ENCODE measurements around the gene IFFO2. TPM values are rescaled to one million over a fixed set of nuclear protein-coding genes. Genes with fewer than 3 reads are reported as not detected.

IFFO2 gene
- total RNA-seq, 1 experiment from 2014 or later: 18.7 TPM

- Mint-ChIP-seq H3K27ac (ENCODE audit: unreplicated experiment) (no peak overlapping the region), H3K36me3 (ENCODE audit: insufficient read depth, unreplicated experiment) (no peaks in the 10 kb centered on the region), H3K4me3 (ENCODE audit: unreplicated experiment) (no peak overlapping the region), H3K27me3 (ENCODE audit: insufficient read depth, unreplicated experiment) (peaks cover 16% of the 10 kb centered on the region), H3K9me3 (ENCODE audit: unreplicated experiment) (no peaks in the 10 kb centered on the region), H3K4me1 (ENCODE audit: low read depth, unreplicated experiment) (no peaks in the 10 kb centered on the region)
- POLR2A ChIA-PET: no interaction called here
- no TSS peak for BruUV-seq (replicated peaks)
- intact Hi-C loops (cut with micrococcal nuclease; ENCODE audit: unreplicated experiment): no loop called here
- CTCF ChIA-PET: no interaction called here
- H3K36me3 ChIP-seq (ENCODE audit: control insufficient read depth, insufficient read depth, low read length): no peaks in the 10 kb centered on the region
- no peaks in the 10 kb centered on the region for H3K9me3 ChIP-seq
- H3K4me1 ChIP-seq: no peaks in the 10 kb centered on the region
- H3K4me3 ChIP-seq (ENCODE audit: low read depth, low read length): no peak overlapping the region
- DNase-seq: no peak
- no peaks in the 10 kb centered on the region; the same call in 1 of the 2 replicates for H3K27me3 ChIP-seq (replicated peaks; ENCODE audit: control insufficient read depth, insufficient read depth, low read length)
- TF ChIP-seq CTCF (IDR thresholded peaks at IDR 0.05; ENCODE audit: insufficient read depth in 1 of 2, low read depth in 1 of 2, low read length in 1 of 2, severe bottlenecking in 1 of 2, unreplicated experiment in 1 of 2): no peak
Measured at GRCh38 chr1:18858070-18858688, 98.3 kb downstream of the IFFO2 start.

GRCh38 chr1:18856435-18856834 lies 100.0 kb downstream of the IFFO2 start:
- Histone ChIP-seq H3K4me1 (no peaks in the 10 kb centered on the region), H3K4me3 (ENCODE audit: low read depth, low read length) (no peak overlapping the region), H3K9me3 (no peaks in the 10 kb centered on the region), H3K27me3 (replicated peaks; ENCODE audit: control insufficient read depth, insufficient read depth, low read length) (no peaks in the 10 kb centered on the region; the same call in 1 of the 2 replicates), H3K36me3 (ENCODE audit: control insufficient read depth, insufficient read depth, low read length) (no peaks in the 10 kb centered on the region)
- no peak for TF ChIP-seq CTCF (IDR thresholded peaks at IDR 0.05; ENCODE audit: insufficient read depth in 1 of 2, low read depth in 1 of 2, low read length in 1 of 2, severe bottlenecking in 1 of 2, unreplicated experiment in 1 of 2)
- no peaks in the 10 kb centered on the region for H3K36me3 Mint-ChIP-seq (ENCODE audit: insufficient read depth, unreplicated experiment)
- no peak overlapping the region for H3K27ac Mint-ChIP-seq (ENCODE audit: unreplicated experiment)
- H3K4me3 Mint-ChIP-seq (ENCODE audit: unreplicated experiment): no peak overlapping the region
- H3K9me3 Mint-ChIP-seq (ENCODE audit: unreplicated experiment): no peaks in the 10 kb centered on the region
- no TSS peak for BruUV-seq (replicated peaks)
- H3K27me3 Mint-ChIP-seq (ENCODE audit: insufficient read depth, unreplicated experiment): peaks cover 12% of the 10 kb centered on the region
- CTCF ChIA-PET: no interaction called here
- DNase-seq: no peak
- POLR2A ChIA-PET: no interaction called here
- intact Hi-C loops (cut with micrococcal nuclease; ENCODE audit: unreplicated experiment): no loop called here
- no peaks in the 10 kb centered on the region for H3K4me1 Mint-ChIP-seq (ENCODE audit: low read depth, unreplicated experiment)

GRCh38 chr1:18855573-18855972 lies 100.9 kb downstream of the IFFO2 start:
- intact Hi-C loops (cut with micrococcal nuclease; ENCODE audit: unreplicated experiment): no loop called here
- H3K4me3 Mint-ChIP-seq (ENCODE audit: unreplicated experiment): no peak overlapping the region
- no peak overlapping the region for H3K27ac Mint-ChIP-seq (ENCODE audit: unreplicated experiment)
- H3K36me3 Mint-ChIP-seq (ENCODE audit: insufficient read depth, unreplicated experiment): no peaks in the 10 kb centered on the region
- no peak overlapping the region for H3K4me3 ChIP-seq (ENCODE audit: low read depth, low read length)
- no peaks in the 10 kb centered on the region for H3K9me3 Mint-ChIP-seq (ENCODE audit: unreplicated experiment)
- ChIA-PET POLR2A (no interaction called here), CTCF (no interaction called here)
- TF ChIP-seq CTCF (IDR thresholded peaks at IDR 0.05; ENCODE audit: insufficient read depth in 1 of 2, low read depth in 1 of 2, low read length in 1 of 2, severe bottlenecking in 1 of 2, unreplicated experiment in 1 of 2): no peak
- DNase-seq: no peak
- H3K4me1 Mint-ChIP-seq (ENCODE audit: low read depth, unreplicated experiment): no peaks in the 10 kb centered on the region
- no peaks in the 10 kb centered on the region; the same call in 1 of the 2 replicates for H3K27me3 ChIP-seq (replicated peaks; ENCODE audit: control insufficient read depth, insufficient read depth, low read length)
- H3K4me1 ChIP-seq: no peaks in the 10 kb centered on the region
- H3K36me3 ChIP-seq (ENCODE audit: control insufficient read depth, insufficient read depth, low read length): no peaks in the 10 kb centered on the region
- no peaks in the 10 kb centered on the region for H3K9me3 ChIP-seq
- no TSS peak for BruUV-seq (replicated peaks)
- peaks cover 12% of the 10 kb centered on the region for H3K27me3 Mint-ChIP-seq (ENCODE audit: insufficient read depth, unreplicated experiment)
